NK-92 treated with Interleukin-12 subunit alpha and Interleukin-12 subunit beta, amount 100 ng/mL, for 24 hours (cell line): ENCODE data around the gene WIZ.
A peak's percentile ranks its signal among the peaks of the same experiment; 100 is the strongest.

ENCODE experiments used
- DNase-seq: peaks from one replicate; lab custom pipeline; 2025; lab: John Stamatoyannopoulos, UW

Gene WIZ

GRCh38 chr19:15378534-15379082 lies 71.1 kb downstream of the WIZ start:
- peak; percentile 37 for DNase-seq

- DNase-seq, result no peak
Observed at GRCh38 chr19:15374796-15375440, 74.8 kb downstream of the WIZ start.

- DNase-seq, result no peak
Observed at GRCh38 chr19:15374105-15374651, 75.6 kb downstream of the WIZ start.

- no peak for DNase-seq
Observed at GRCh38 chr19:15373644-15374043, 76.1 kb downstream of the WIZ start.

- DNase-seq, result no peak
Observed at GRCh38 chr19:15372891-15373301, 76.9 kb downstream of the WIZ start.

GRCh38 chr19:15372470-15372869 lies 77.3 kb downstream of the WIZ start:
- DNase-seq, result no peak

- DNase-seq, result no peak
Observed at GRCh38 chr19:15371786-15372380, 77.9 kb downstream of the WIZ start.

- DNase-seq, result no peak
Observed at GRCh38 chr19:15371119-15371518, 78.6 kb downstream of the WIZ start.
